Measurements from ENCODE around the gene EIF4H. TPM values are rescaled to one million over a fixed set of nuclear protein-coding genes. Genes with fewer than 3 reads are reported as not detected.

Gene EIF4H
- total RNA-seq, 1 donor: 295 TPM

DNA sequence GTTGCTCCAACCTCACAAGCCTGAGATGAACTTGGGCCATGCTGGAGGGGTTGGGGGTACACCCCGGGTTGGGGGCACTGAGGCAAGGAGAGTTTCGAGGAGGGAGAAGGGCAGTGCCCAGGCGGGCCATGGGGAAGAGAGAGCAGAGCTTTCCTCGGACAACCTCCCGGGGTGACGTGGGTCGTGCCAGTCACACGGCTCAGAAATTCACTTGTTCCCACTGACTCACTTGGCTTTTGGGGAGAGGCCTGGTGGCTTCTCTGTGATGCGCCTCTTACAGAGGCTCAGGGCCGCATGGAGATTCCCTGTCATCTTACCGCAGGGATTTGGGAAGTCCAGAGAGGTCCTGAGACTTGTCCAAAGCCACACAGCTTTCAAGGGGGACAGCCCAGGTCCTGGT is 38.5 kb downstream of the EIF4H start:
- Histone ChIP-seq H2AFZ (ENCODE audit: low read length) (no peak overlapping the region), H3K27ac (ENCODE audit: low read depth, low read length) (no peak overlapping the region), H3K4me3 (ENCODE audit: insufficient read depth, low read length) (no peak overlapping the region), H3K9me3 (ENCODE audit: low read depth, low read length) (no peaks in the 10 kb centered on the region), H3K27me3 (ENCODE audit: insufficient read depth, low read length) (no peaks in the 10 kb centered on the region), H3K4me2 (ENCODE audit: insufficient read depth, low read length) (no peak overlapping the region), H3K79me2 (ENCODE audit: insufficient read depth, low read length) (no peaks in the 10 kb centered on the region), H3K4me1 (ENCODE audit: insufficient read depth, low read length) (peaks cover 13% of the 10 kb centered on the region), H3K36me3 (ENCODE audit: insufficient read depth, low read length) (no peaks in the 10 kb centered on the region), H4K20me1 (ENCODE audit: insufficient read depth, low read length) (no peaks in the 10 kb centered on the region)
- TF ChIP-seq, protein P1, sequence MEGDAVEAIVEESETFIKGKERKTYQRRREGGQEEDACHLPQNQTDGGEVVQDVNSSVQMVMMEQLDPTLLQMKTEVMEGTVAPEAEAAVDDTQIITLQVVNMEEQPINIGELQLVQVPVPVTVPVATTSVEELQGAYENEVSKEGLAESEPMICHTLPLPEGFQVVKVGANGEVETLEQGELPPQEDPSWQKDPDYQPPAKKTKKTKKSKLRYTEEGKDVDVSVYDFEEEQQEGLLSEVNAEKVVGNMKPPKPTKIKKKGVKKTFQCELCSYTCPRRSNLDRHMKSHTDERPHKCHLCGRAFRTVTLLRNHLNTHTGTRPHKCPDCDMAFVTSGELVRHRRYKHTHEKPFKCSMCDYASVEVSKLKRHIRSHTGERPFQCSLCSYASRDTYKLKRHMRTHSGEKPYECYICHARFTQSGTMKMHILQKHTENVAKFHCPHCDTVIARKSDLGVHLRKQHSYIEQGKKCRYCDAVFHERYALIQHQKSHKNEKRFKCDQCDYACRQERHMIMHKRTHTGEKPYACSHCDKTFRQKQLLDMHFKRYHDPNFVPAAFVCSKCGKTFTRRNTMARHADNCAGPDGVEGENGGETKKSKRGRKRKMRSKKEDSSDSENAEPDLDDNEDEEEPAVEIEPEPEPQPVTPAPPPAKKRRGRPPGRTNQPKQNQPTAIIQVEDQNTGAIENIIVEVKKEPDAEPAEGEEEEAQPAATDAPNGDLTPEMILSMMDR (IDR thresholded peaks at IDR 0.05; ENCODE audit: extremely low read depth, low read depth, low read length): no peak
- no peak for DNase-seq (ENCODE audit: insufficient read length, low spot score, missing footprints)

DNA sequence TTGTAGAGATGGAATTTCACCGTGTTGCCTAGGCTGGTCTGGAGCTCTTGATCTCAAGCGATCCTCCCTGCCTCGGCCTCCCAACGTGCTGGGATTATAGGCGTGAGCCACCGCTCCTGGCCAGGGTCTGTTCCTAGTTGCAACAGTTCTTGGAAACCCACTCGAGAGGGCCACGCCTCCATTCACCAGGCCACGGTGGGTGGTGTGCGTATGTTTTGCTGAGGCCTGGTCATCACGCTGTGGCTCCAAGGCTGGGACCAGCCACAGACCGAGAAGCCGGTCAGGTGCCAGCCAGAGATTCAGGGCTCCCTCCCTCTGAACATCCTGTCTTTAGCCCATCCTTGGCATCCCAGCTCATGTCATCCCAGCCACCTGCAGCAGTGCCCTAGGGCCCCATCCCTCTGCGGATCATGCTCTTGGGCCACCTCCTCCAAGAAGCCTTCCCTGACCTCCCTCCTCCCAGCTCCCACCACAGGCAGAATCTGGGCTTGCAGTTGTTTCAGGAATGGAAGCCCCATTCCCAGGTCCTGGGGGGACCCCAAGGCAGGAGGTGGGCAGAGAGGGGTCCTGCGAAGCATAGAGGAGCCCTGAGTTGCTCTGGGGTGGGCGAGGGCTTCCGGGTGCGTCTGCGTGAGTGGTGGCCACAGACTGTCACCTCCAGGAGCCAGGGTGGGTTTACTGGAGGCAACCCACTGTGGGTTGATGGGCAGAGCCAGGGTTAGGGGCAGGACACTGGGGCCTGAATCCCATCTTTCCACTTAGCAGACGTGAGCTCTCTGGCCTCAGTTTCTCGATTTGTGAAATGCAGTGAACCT is 40.9 kb downstream of the EIF4H start:
- no peak overlapping the region for H3K4me2 ChIP-seq (ENCODE audit: insufficient read depth, low read length)
- no peaks in the 10 kb centered on the region for H3K9me3 ChIP-seq (ENCODE audit: low read depth, low read length)
- H3K36me3 ChIP-seq (ENCODE audit: insufficient read depth, low read length): no peaks in the 10 kb centered on the region
- no peaks in the 10 kb centered on the region for H3K27me3 ChIP-seq (ENCODE audit: insufficient read depth, low read length)
- H3K79me2 ChIP-seq (ENCODE audit: insufficient read depth, low read length): no peaks in the 10 kb centered on the region
- H2AFZ ChIP-seq (ENCODE audit: low read length): no peak overlapping the region
- peak; percentile 82 for DNase-seq (ENCODE audit: insufficient read length, low spot score, missing footprints)
- H3K4me1 ChIP-seq (ENCODE audit: insufficient read depth, low read length): peaks cover 8% of the 10 kb centered on the region
- no peak overlapping the region for H3K27ac ChIP-seq (ENCODE audit: low read depth, low read length)
- H4K20me1 ChIP-seq (ENCODE audit: insufficient read depth, low read length): no peaks in the 10 kb centered on the region
- TF ChIP-seq, protein P1 (IDR thresholded peaks at IDR 0.05; ENCODE audit: extremely low read depth, low read depth, low read length): no peak
- no peak overlapping the region for H3K4me3 ChIP-seq (ENCODE audit: insufficient read depth, low read length)

DNA sequence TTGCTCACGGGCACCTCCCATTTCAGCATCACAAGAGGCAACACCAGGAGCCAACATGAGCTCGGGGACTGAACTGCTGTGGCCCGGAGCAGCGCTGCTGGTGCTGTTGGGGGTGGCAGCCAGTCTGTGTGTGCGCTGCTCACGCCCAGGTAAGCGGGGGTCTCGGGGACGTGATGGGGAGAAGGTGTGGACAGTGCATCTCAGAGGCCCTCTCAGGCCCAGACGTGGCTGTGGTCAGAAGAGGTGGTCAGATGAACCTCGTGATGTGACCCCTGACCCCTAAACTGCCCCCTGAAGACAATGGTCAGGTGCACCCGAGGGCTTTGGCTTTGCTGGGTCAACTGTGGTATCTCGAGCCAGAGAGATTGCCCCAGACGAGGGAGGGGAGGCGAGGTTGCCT is 41.8 kb downstream of the EIF4H start:
- Histone ChIP-seq H3K27me3 (ENCODE audit: insufficient read depth, low read length) (no peaks in the 10 kb centered on the region), H2AFZ (ENCODE audit: low read length) (no peak overlapping the region), H3K36me3 (ENCODE audit: insufficient read depth, low read length) (no peaks in the 10 kb centered on the region), H3K79me2 (ENCODE audit: insufficient read depth, low read length) (no peaks in the 10 kb centered on the region), H3K4me1 (ENCODE audit: insufficient read depth, low read length) (peaks cover 8% of the 10 kb centered on the region), H3K4me3 (ENCODE audit: insufficient read depth, low read length) (no peak overlapping the region), H4K20me1 (ENCODE audit: insufficient read depth, low read length) (no peaks in the 10 kb centered on the region), H3K9me3 (ENCODE audit: low read depth, low read length) (no peaks in the 10 kb centered on the region), H3K4me2 (ENCODE audit: insufficient read depth, low read length) (no peak overlapping the region), H3K27ac (ENCODE audit: low read depth, low read length) (no peak overlapping the region)
- TF ChIP-seq, protein P1 (IDR thresholded peaks at IDR 0.05; ENCODE audit: extremely low read depth, low read depth, low read length): no peak
- no peak for DNase-seq (ENCODE audit: insufficient read length, low spot score, missing footprints)

DNA sequence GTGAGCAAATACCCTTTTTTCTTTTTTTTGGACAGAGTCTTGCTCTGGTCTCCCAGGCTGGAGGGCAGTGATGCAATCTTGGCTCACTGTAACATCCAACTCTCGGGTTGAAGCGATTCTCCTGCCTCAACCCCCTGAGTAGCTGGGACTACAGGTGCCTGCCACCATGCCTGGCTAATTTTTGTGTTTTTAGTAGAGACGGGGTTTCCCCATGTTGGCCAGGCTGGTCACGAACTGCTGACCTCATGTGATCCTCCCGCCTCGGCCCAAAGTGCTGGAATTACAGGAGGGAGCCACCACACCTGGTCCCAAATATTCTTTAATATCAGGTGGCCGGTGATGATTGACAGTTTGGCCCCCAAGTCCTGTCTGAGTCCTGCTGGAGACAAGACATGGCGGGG is 42.2 kb downstream of the EIF4H start:
- no peak overlapping the region for H3K4me3 ChIP-seq (ENCODE audit: insufficient read depth, low read length)
- H3K36me3 ChIP-seq (ENCODE audit: insufficient read depth, low read length): no peaks in the 10 kb centered on the region
- DNase-seq (ENCODE audit: insufficient read length, low spot score, missing footprints): no peak
- TF ChIP-seq, protein P1 (IDR thresholded peaks at IDR 0.05; ENCODE audit: extremely low read depth, low read depth, low read length): no peak
- H2AFZ ChIP-seq (ENCODE audit: low read length): no peak overlapping the region
- no peaks in the 10 kb centered on the region for H3K27me3 ChIP-seq (ENCODE audit: insufficient read depth, low read length)
- H3K4me1 ChIP-seq (ENCODE audit: insufficient read depth, low read length): peaks cover 8% of the 10 kb centered on the region
- no peak overlapping the region for H3K27ac ChIP-seq (ENCODE audit: low read depth, low read length)
- no peaks in the 10 kb centered on the region for H3K79me2 ChIP-seq (ENCODE audit: insufficient read depth, low read length)
- H4K20me1 ChIP-seq (ENCODE audit: insufficient read depth, low read length): no peaks in the 10 kb centered on the region
- H3K4me2 ChIP-seq (ENCODE audit: insufficient read depth, low read length): no peak overlapping the region
- H3K9me3 ChIP-seq (ENCODE audit: low read depth, low read length): no peaks in the 10 kb centered on the region

All from osteoblast (primary cell).